ENCODE results near the gene CAVIN3. TPM values are rescaled to one million over a fixed set of nuclear protein-coding genes. Genes with fewer than 3 reads are reported as not detected.

Gene CAVIN3
- total and polyA plus RNA-seq, 2 experiments from 2014 or later: 33.2 to 34.2 TPM

- TF ChIP-seq ZNF462 (CRISPR knock-in tag; IDR thresholded peaks at IDR 0.05): no peak
- no peak for TF ChIP-seq STAT1 (IDR thresholded peaks at IDR 0.05; ENCODE audit: unreplicated experiment)
- TF ChIP-seq JUNB (IDR thresholded peaks at IDR 0.05; ENCODE audit: unreplicated experiment): no peak
- no peak for TF ChIP-seq POLR2AphosphoS5 (IDR thresholded peaks at IDR 0.05; ENCODE audit: low read depth)
- no peak for TF ChIP-seq CTCF (conservative IDR thresholded peaks at IDR 0.05; ENCODE audit: low read depth in 2 of 2)
- TF ChIP-seq CREB1 (CRISPR knock-in tag; IDR thresholded peaks at IDR 0.05; ENCODE audit: low read depth): no peak
- no peak for TF ChIP-seq ETS1 (IDR thresholded peaks at IDR 0.05)
- no peak for TF ChIP-seq ZNF331 (CRISPR knock-in tag; IDR thresholded peaks at IDR 0.05; ENCODE audit: low read depth)
Measured at GRCh38 chr11:6362185-6362872, 42.0 kb upstream of the CAVIN3 start (continued).
